ENCODE data around the gene BCAP31.
A peak's percentile ranks its signal among the peaks of the same experiment; 100 is the strongest.

The BCAP31 gene

GRCh38 chrX:153724252-153725038 is at the start of gene BCAP31, which contains the start of gene ABCD1:
TSS of gene BCAP31 (minus strand) at chrX:153724387. CDS start at chrX:153723244, 1,143 bp downstream.
TSS of gene ABCD1 (plus strand) at chrX:153724856. CDS start at chrX:153725267, 411 bp downstream.
- DNase-seq = peak; percentile 86

- DNase-seq = no peak
Observed at GRCh38 chrX:153773218-153773611, 49.0 kb upstream of the BCAP31 start.

- DNase-seq = no peak
Observed at GRCh38 chrX:153772316-153773217, 48.4 kb upstream of the BCAP31 start.

GRCh38 chrX:153771415-153772315 is 47.5 kb upstream of the BCAP31 start:
- DNase-seq = no peak

GRCh38 chrX:153770601-153771414 is 46.6 kb upstream of the BCAP31 start:
- DNase-seq = no peak

GRCh38 chrX:153769865-153770600 is 45.8 kb upstream of the BCAP31 start:
- no peak for DNase-seq

- no peak for DNase-seq
Observed at GRCh38 chrX:153769158-153769864, 45.1 kb upstream of the BCAP31 start.

- no peak for DNase-seq
Observed at GRCh38 chrX:153768311-153769157, 44.3 kb upstream of the BCAP31 start.

- no peak for DNase-seq
Observed at GRCh38 chrX:153767674-153768055, 43.5 kb upstream of the BCAP31 start.

- DNase-seq = no peak
Observed at GRCh38 chrX:153766871-153767673, 42.9 kb upstream of the BCAP31 start.

- peak; percentile 59 for DNase-seq
Observed at GRCh38 chrX:153766098-153766817, 42.1 kb upstream of the BCAP31 start.

GRCh38 chrX:153765138-153766079 is 41.2 kb upstream of the BCAP31 start:
- DNase-seq = peak; percentile 95

GRCh38 chrX:153764786-153765137 is 40.6 kb upstream of the BCAP31 start:
- DNase-seq = no peak

GRCh38 chrX:153763989-153764755 is 40.0 kb upstream of the BCAP31 start, which contains the start of gene PLXNB3:
TSS of gene PLXNB3 (plus strand) at chrX:153764249. CDS start at chrX:153765536, 1,287 bp downstream.
- peak; percentile 88 for DNase-seq

GRCh38 chrX:153763298-153763932 is 39.2 kb upstream of the BCAP31 start:
- no peak for DNase-seq
